Left ventricle myocardium superior (tissue), 1 donor: Measurements from ENCODE around the gene PHF11. TPM values are rescaled to one million over a fixed set of nuclear protein-coding genes. Genes with fewer than 3 reads are reported as not detected.
A peak's percentile ranks its signal among the peaks of the same experiment; 100 is the strongest.
"Not testable (repeated sequence)": the region's sequence is repeated elsewhere in the genome, so short reads cannot be mapped to it uniquely, and the experiment has no call there.

ENCODE experiments used
- ATAC-seq: fragments of 200-7000 bp; cut with Tn5 transposase; one replicate; pipeline ENCODE4 v1.9.1; 2020; ENCODE audit warnings: mild to moderate bottlenecking, moderate library complexity
- DNase-seq: peaks from one replicate; pipeline ENCODE4 v3.0.0-alpha.2; 2020
- intact Hi-C: fragments of 100-400 bp; cut with micrococcal nuclease; formaldehyde crosslinking; loops from one replicate; pipeline ENCODE4 v1.11.0; 2022
- total RNA-seq: library from RNA; stranded (reverse); fragmentation: NEBNext Ultra II Directional; extraction: Animal tissue kit (Norgen Biotek cat#: 25700); gene quantifications from one replicate; pipeline ENCODE4 v1.2.1, GENCODE V29; 2021
- donor health status: DM: no; HTN: yes; CAD: no; lungs with severe emphysema.

The PHF11 gene
- total RNA-seq, 1 donor from 2014 or later = 18.6 TPM

DNA sequence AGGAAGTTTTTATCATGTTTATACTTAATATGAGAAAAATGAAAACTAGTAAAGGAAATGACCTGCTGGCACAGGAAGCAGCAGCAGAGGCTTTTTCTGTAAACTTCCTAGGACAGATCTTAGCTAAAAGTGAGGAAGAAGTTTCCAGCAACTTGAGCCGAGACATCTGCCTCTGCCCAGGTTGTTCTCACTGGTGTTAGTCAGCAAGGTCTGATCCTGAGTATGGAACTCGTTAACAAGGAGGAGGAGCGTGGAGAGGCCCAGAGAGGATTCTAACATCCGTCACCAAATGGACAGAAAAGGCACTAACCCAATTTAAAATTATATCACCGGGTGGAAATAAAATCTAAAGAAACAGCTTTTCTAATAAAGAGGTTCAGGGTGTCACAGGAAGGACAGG, 43.6 kb downstream of the PHF11 start:
- ATAC-seq = no peak
- intact Hi-C loops = no loop called here

GRCh38 chr13:49539746-49540145, 44.0 kb downstream of the PHF11 start:
- ATAC-seq = no peak
- DNase-seq = no peak
- intact Hi-C loops = no loop called here

More for the DNA sequence above, 43.6 kb downstream of the PHF11 start:
- DNase-seq = no peak

GRCh38 chr13:49540552-49540951, 44.8 kb downstream of the PHF11 start:
- ATAC-seq = no peak
- intact Hi-C loops = no loop called here

GRCh38 chr13:49543656-49544055, 47.9 kb downstream of the PHF11 start:
- no peak for DNase-seq
- intact Hi-C loops = no loop called here

More at GRCh38 chr13:49540552-49540951, 44.8 kb downstream of the PHF11 start:
- no peak for DNase-seq

DNA sequence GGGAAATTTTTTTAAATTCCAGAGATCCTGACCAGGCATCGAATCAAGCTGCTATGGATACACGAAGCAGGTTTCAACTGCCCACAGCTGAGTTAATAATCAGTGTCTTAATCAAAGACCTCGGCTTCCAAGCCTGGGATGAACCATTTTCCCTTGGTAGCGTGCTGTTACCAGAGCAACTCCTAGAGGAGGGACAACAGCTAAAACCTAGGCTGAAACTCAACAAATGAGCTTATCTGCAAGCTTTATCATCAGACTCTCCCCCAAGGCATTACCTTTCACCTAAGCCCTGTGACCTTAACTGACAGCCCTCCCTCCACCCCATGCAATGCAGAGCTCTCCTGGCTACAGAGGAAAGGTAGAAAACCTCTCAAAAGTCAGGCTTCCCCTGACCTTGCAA, 49.9 kb downstream of the PHF11 start:
- intact Hi-C loops = no loop called here
- ATAC-seq (no peak), DNase-seq (no peak)

More at GRCh38 chr13:49543656-49544055, 47.9 kb downstream of the PHF11 start:
- ATAC-seq = no peak

- DNase-seq = no peak
- intact Hi-C loops = no loop called here
- no peak for ATAC-seq
These were observed 50.8 kb downstream of the PHF11 start for GRCh38 chr13:49546561-49546960.

- no peak for DNase-seq
These were observed 53.5 kb downstream of the PHF11 start for GRCh38 chr13:49549289-49549688.

GRCh38 chr13:49550942-49551644, 55.3 kb downstream of the PHF11 start:
- peak; percentile 37 for ATAC-seq
- intact Hi-C loops = no loop called here
- no peak for DNase-seq

More at GRCh38 chr13:49549289-49549688, 53.5 kb downstream of the PHF11 start:
- intact Hi-C loops = no loop called here
- ATAC-seq = no peak

DNA sequence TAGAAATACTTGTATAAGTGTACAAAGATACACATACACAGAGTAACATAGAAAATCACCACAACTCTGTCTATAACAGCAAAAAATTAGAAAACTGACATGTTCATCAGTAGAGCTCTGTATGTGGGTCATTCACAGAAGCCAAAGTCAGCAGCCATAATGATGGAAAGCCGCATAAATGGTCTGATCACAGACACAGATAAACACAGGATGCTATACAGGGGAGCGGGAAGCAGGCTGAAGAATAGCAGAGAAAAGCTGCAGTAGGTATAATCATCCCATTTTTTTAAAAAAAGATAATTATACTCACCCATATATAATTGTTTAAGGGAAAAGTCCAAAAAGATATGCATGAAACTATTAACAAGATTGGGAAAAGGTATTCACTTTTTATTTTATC, 58.1 kb downstream of the PHF11 start:
- DNase-seq (no peak), ATAC-seq (no peak)
- intact Hi-C loops = no loop called here

GRCh38 chr13:49554387-49554786, 58.6 kb downstream of the PHF11 start:
- ATAC-seq = no peak
- no peak for DNase-seq
- intact Hi-C loops = no loop called here

DNA sequence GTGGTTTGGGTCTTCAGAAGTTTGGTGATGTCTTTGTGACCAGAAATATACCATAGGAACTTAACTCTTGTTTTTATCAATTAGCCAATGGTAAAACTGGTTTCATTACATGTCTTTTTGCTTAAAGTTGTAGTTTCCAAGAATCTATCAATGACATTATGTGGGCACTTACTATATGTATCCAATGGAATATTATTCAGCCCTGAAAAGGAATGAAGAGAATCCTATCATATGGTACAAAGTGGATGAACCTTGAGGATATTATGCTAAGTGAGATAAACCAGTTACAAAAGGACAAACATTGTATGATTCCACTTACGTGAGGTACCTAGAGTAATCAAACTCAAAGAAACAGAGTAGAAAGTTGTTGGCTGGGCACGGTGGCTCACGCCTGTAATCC, 63.3 kb downstream of the PHF11 start:
- intact Hi-C loops = no loop called here
- ATAC-seq (no peak), DNase-seq (no peak)

DNA sequence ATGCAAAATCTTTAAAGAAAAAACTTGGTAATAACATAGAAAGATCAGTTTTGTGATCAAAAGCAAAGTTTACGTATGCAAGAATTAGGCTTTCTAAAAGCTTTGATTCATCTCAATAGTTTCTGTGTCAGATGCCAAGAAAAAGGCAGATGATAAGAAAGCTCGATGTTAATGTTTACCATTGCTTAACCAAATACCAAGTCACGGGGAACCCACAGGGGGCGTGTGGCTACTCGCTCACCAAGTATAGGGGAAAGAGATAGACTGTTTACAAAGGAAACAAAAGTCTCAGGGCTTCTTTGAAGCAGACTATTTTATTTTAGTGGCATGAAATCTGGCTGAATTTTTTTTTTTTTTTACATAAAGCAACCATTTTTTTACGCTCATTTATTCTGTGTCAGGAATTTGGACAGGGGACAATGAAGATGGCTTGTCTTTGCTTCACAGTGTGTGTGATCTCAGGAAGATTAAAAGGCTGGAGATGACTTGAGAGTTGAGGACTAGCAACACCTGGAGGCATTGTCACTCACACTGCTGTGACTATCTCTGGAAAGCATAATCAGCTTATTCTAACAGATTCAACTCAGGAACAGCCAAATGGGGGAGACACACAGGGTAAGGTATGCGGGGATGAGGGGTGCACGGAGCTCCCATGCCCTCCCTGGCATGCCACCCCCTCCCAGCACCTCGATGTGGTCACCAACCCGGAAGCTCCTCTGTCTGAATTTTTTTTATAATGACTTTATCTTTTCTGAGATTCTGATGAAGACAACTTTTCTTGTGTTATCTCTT, 64.7 kb downstream of the PHF11 start:
- peak; percentile 53 for ATAC-seq
- DNase-seq = no peak
- intact Hi-C loops = no loop called here

DNA sequence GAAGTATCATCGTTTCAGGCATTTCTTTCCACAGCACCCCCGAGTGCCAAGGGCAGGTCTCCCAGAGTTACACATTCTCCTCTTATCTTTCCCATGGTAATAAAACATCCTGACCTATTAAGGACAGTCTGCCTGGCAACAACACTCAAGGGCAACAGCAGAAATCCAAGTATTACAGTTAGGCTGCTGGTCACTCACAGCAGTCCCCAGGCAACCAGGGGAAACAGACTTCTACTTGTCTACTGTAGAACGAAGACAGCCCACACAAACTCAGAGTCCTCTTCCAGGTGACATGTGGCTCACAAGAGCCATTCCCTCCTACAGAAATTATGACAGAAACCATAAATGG, 65.3 kb downstream of the PHF11 start:
- DNase-seq (peak; percentile 38), ATAC-seq (peak; percentile 94)
- intact Hi-C loops = no loop called here

DNA sequence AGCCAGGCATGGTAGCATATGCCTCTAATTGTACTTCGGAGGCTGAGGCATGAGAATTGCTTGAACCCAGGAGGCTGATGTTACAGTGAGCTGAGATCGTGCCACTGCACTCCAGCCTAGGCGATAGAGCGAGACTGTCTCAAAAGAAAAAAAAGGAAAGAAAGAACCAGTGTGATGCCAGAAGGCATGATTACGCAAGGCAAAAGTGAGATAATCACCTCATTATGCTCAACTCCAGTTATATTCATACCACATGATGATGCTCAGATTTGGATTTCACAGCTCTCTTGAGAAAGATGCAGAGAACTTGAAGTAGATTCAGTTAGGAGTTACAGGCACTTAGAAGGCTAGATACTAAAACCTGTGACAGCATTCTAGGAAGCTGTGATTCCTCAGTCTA, 67.8 kb downstream of the PHF11 start:
- ATAC-seq = no peak
- intact Hi-C loops = no loop called here
- DNase-seq = no peak

GRCh38 chr13:49565461-49565860, 69.7 kb downstream of the PHF11 start:
- DNase-seq, intact Hi-C loops, ATAC-seq: not testable (repeated sequence)

DNA sequence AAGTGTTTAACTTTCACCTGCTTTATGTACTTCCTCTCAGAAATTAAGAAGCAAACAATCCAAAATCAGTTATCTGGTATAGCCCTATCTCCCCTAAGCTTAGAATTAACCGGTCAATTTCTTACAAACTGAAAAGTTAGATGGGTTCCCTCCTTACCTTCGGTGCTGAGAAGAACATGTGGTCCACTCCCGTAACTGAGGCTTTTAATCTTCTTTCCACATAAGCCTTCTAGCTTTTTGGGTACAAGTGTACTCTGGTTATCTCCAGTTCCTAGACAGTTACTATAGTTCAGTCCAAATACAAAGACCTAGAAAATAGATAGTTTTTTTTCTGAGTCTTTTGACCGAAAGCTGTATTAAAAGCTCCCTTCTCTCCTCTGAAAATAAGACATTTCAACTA, 70.7 kb downstream of the PHF11 start:
- no peak for DNase-seq
- ATAC-seq = no peak
- intact Hi-C loops = no loop called here

GRCh38 chr13:49567491-49567890, 71.7 kb downstream of the PHF11 start:
- intact Hi-C loops = no loop called here
- DNase-seq (no peak), ATAC-seq (peak; percentile 39)

DNA sequence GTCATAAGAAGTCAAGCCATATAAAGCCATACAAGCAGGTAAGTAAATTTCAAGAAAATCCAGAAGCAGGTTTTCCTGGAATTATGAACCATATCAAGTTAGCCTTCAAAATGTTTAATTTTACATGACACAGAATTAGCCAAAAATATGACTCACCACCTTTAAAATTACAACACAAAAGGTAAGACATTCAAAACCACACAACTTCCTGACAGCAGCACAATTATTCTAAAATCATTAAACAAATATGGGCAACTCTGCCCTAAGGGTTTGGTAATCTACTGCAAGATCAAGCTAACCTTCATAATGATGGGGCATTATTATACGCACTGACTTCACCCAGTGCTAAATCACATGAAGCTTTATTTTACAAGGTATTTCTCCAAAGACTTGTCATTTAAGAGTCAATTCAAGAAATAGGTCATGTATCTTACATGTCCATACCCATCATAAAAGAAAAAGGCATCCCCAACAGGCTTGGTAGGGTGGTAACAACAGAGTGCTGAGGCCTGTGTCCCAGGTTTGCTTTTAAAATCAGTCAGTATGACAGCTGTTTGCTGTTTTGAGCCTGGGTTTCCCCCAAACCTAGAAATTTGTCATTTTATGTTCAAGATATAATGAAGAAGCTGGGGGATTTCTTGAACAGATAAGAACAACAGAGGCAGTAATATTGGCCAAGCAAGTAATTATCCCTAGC, 74.4 kb downstream of the PHF11 start:
- no peak for ATAC-seq
- no peak for DNase-seq
- intact Hi-C loops = no loop called here

DNA sequence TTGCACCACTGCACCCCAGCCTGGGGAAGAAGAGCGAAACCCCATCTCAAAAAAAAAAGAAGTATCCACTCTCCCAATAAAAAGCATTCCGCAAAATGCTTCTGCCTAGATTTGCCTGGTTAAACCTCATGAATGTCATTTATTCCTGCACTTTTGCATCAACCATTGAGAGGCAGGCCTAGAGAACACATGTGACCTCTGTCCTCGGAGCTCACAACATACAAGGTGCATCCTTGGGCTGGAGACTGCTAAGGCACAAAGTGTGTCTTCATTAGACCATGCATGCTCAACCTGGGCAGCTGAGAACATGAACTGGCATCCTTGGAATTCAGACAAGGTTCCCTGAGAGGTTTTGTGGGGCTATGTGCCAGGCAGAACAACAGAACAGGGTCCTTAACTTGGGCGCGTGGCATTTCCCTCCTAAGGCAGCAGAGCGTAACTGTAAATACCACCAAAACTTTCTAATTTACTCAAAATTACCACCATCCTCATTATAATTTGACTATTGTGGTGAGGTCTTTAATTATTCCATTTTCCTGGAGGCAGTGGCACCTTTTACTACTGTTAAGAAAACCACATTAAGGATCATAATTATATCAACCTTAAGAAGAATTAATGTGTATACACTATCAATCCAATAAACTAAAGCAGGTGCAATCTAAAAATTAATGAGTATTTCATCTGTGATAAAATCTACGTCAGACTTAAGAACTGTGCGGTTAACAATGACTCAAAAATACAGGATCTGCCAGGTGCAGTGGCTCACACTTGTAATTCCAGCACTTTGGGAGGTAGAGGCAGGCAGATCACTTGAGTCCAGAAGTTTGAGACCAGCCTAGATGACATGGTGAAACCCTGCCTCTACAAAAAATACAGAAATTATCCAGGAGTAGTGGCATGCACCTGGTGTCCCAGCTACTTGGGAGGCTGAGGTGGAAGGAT, 75.8 kb downstream of the PHF11 start:
- DNase-seq (no peak), ATAC-seq (no peak)
- intact Hi-C loops = no loop called here
